Coronary artery (tissue), 2 donors: ENCODE results near the gene PLEKHG3.

ENCODE experiments used
- DNase-seq: peaks from one replicate; pipeline ENCODE4 v3.0.0-alpha.2; 2017; ENCODE audit warnings: low spot score
- H3K27ac ChIP-seq, 2 donors: fragments of 200-600 bp; sonication (generic); one replicate each; pipeline ENCODE4 v1.5.1; 2016 to 2019
- H3K4me3 ChIP-seq: fragments of 200-600 bp; sonication (generic); 2 replicates; pipeline ENCODE4 v1.5.1; 2016; ENCODE audit warnings: mild to moderate bottlenecking, moderate library complexity
- TF ChIP-seq, protein P1 (sequence below): fragments of 200-600 bp; sonication (generic); IDR thresholded peaks from one replicate; pipeline ENCODE4 v1.5.1; 2019; ENCODE audit warnings: antibody characterized with exemption

The PLEKHG3 gene

GRCh38 chr14:64771161-64771560 is 66.9 kb downstream of the PLEKHG3 start:
- no peak overlapping the region for H3K27ac ChIP-seq
- no peak for DNase-seq
- no peak overlapping the region for H3K4me3 ChIP-seq
- TF ChIP-seq, protein P1, sequence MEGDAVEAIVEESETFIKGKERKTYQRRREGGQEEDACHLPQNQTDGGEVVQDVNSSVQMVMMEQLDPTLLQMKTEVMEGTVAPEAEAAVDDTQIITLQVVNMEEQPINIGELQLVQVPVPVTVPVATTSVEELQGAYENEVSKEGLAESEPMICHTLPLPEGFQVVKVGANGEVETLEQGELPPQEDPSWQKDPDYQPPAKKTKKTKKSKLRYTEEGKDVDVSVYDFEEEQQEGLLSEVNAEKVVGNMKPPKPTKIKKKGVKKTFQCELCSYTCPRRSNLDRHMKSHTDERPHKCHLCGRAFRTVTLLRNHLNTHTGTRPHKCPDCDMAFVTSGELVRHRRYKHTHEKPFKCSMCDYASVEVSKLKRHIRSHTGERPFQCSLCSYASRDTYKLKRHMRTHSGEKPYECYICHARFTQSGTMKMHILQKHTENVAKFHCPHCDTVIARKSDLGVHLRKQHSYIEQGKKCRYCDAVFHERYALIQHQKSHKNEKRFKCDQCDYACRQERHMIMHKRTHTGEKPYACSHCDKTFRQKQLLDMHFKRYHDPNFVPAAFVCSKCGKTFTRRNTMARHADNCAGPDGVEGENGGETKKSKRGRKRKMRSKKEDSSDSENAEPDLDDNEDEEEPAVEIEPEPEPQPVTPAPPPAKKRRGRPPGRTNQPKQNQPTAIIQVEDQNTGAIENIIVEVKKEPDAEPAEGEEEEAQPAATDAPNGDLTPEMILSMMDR: no peak

- DNase-seq: no peak
- Histone ChIP-seq H3K4me3 (no peak overlapping the region), H3K27ac (no peak overlapping the region)
- TF ChIP-seq, protein P1: no peak
Measured at GRCh38 chr14:64772397-64772950, 68.2 kb downstream of the PLEKHG3 start.

- no peak overlapping the region for H3K4me3 ChIP-seq
- TF ChIP-seq, protein P1: no peak
- no peak overlapping the region for H3K27ac ChIP-seq
- no peak for DNase-seq
Measured at GRCh38 chr14:64773046-64773445, 68.8 kb downstream of the PLEKHG3 start.

DNA sequence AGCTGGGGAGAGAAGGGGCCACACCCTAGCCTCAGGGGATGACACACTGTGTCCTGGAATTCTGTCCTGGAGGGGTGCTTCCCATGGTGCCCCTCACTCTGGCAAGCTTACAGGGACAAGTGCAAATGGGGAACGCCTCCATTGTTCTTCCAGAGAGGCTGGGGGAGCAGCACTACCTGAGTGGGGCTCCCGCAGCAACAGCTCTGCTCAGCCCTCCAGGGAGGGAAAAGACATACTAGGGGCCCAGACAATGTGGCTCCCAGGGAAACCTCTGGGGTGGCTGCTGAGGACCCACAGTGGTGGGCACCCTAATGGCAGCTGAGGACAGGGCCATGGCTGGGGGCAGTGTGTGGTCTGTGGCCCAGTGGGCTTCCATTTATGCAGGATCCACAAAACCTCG is 69.4 kb downstream of the PLEKHG3 start:
- Histone ChIP-seq H3K4me3 (no peak overlapping the region), H3K27ac (no peak overlapping the region)
- no peak for DNase-seq
- TF ChIP-seq, protein P1: no peak

DNA sequence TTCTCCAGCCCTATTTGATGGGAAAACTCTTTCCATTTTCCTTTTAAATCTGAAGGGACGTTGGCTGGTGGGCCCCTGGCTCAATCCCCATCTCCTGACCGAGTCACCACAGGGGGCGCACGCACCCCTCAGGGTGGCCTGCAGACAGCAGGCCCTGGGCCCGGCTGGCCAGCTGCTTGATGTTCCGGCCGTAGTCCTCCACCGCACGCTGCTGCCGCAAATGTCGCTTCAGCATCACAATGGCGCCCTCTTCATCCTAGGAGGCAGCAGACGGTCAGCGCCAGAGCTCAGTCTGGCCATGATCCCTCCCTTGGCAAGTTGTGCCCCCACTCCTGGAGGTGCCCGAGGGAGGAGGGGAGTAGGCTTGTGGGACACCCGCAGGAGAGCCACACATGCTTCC is 70.0 kb downstream of the PLEKHG3 start:
- TF ChIP-seq, protein P1: no peak
- no peak overlapping the region for H3K4me3 ChIP-seq
- no peak for DNase-seq
- H3K27ac ChIP-seq: no peak overlapping the region

- Histone ChIP-seq H3K4me3 (no peak overlapping the region), H3K27ac (no peak overlapping the region)
- TF ChIP-seq, protein P1: no peak
- DNase-seq: no peak
Measured at GRCh38 chr14:64775081-64775777, 71.0 kb downstream of the PLEKHG3 start.

- TF ChIP-seq, protein P1: no peak
- Histone ChIP-seq H3K4me3 (no peak overlapping the region), H3K27ac (no peak overlapping the region)
- DNase-seq: no peak
Measured at GRCh38 chr14:64777461-64777860, 73.2 kb downstream of the PLEKHG3 start.
